ENCODE measurements around the gene ZC2HC1B.

ZC2HC1B gene

DNA sequence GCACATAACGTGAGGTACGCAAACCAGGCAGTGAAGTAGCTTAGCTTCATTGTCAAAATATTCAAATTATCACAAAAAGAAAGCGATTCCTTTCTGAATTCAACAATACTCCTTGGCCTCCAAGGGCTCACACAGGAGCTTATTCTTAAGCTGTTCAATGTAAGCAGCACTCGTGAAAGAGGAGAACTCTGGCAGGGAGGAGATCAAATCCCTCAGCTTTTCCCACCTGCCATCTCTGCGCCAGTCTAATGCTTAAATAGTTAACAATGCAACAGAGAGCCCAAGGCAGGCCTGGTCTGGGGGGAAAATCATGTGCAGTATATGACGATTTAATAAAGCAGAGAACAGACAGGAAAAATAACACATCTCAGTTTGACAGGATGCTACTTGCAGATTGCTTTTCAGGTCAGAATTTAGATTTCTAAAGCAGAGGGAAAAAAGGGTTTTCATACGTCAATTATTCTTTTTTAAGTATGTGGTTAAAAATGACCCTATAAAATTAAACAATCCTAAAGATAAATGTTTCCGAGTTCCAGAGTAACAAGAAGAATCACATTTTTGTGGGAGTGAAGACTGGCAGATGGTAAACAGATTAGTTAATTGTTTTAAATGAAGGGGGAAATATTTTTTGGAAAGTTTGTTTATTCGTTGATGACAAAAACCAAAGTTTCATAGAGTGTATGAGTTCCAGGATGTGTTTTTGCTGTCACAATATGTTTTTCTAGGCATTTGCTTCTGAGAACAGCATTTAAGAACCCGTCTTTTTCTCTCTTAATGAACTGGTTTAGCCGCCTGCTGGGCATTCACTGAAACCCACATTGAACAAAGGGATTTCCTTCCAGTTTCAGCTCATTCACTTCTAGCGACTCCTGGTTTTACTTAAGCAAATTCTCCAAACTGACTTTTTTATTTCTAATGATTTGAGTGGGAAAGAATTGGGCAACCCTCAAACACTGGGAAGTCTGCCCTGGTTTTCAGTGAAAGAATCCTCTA lies 97.9 kb downstream of the ZC2HC1B start:
- DNase-seq (ENCODE audit: low read depth in 3 of 3), result no peak

DNA sequence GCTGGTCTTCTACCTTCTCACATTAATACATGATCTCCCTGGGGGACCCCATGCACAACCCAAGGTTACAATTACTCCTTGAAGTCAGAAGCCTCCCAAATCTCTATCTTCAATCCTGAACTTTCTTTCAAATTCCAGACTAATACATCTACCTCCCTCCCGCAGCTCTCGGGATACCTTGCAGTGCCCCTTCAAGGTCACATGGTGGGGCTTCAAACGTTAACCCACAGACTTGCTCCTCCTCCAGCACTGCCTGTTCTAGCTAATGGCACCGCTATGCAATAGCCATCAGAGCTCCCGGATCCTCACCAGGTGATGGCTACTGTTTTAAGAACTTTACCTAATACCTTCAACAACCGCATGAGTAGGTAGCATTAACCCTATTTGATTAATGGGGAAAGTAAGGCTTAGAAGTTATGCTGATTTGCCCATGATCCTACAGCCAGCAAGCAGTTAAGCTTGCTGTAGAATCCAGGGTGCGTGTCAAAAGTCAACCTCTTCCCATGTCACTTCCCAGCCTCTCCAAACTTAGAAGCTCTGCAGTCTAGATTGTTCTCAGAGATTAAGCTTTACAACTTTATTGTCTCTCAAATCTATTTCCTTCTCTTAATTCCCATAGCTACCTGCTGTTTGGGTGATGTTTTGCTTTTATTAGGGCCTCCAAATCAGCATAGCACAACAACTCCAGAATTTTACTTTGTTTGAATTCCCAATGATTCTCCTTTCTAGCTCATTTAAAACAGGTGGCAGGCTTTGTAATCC lies 99.1 kb downstream of the ZC2HC1B start:
- DNase-seq (ENCODE audit: low read depth in 3 of 3), result no peak

DNA sequence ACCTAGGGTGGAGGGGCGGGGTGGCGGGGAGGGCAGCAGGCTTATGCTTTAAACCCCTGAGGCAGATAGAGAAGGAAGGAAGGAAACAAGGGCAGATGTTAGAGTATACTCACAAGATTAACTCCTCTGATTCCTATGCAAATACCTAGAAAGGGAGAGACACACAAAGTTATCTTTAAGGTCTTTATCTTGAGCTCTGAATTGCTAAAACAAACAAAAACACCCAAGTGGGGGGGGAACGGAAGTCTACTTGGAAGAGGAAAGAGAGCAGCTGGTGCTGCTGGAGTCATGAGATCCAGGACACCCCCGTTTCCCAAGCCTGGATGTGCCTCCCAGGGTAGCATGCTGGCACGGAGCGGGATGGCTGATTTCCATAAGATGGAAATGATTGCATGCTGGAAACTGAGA lies 100.4 kb downstream of the ZC2HC1B start:
- DNase-seq (ENCODE audit: low read depth in 3 of 3), result no peak

DNA sequence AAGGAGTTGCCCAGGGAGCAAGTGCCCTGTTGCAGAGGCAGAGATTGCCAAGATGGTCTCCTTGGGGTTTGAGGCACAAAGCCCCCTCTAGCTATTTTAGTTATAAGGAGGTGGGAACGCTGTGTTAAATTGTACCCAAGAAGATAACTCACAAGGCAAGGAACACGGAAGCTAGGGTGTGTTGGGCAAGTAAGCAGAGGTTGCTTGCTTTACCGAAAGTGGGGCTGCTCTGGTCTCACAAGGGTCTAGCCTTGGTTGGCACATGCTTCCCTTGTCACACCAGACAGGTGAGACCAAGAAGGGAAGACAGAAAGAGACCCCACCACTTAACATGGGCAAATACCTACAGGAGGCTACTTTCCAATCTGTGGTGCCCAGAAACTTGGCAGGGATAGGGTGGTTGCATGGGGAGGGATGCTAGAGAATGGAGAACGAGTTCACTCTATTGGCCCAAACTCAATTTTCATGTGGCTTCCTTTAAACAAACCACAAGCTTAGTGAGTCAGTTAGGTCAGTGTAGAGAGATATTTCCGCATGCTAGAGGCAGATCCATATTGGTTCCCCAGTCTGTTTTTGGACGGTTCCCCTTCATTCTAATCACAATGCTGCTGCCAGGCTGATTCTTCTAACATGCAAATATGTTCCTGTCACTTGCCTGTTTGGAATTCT lies 101.4 kb downstream of the ZC2HC1B start:
- DNase-seq (ENCODE audit: low read depth in 3 of 3), result no peak

DNA sequence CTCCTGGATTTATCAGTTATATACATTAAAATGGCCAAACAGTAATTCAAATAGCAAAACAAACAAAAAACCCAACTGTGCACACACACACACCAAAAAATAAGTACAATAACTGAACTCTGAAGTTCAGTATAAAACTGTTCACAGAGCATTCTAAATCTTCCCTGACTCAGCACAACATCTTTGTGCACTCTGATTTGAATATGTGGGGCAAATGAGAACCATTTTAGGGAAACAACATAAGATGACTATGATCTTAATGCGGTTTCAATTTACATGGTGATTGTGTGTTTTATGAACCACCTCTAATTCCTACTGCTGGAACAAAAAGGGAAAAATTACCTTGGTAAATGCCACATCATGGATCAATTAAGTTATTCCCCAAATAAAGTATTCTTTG lies 102.0 kb downstream of the ZC2HC1B start:
- DNase-seq (ENCODE audit: low read depth in 3 of 3), result no peak

DNA sequence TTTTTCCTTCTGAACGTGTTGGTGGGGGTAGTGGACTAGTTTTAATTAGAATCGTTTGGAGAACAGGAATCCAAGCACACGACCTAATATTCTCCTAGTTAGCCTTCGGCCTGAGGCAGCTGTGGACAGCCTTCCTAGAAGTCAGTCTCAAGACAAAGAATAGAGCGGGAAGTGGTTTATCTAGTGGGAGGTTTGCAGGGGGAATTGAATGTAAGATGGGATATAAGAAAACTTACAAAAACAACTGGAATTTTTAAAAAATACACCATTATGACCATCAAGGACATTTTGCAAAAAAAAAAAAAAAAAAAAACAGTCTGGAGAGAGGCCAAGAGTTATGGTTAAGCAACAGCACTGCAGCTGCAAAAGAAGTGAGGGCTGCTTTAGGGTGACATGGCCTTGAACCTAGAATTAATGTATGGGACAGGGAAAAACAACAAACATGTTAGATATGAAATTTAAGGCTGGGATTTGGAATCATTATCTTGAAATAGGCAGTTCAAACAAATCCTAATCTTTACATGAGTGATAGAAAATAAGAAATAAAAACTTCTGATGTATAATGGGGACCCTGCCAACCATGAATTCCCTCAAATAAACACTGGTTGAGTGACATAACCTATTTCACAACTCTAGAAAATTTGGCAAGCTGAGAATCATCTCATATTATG lies 103.6 kb downstream of the ZC2HC1B start:
- DNase-seq (ENCODE audit: low read depth in 3 of 3), result no peak

DNA sequence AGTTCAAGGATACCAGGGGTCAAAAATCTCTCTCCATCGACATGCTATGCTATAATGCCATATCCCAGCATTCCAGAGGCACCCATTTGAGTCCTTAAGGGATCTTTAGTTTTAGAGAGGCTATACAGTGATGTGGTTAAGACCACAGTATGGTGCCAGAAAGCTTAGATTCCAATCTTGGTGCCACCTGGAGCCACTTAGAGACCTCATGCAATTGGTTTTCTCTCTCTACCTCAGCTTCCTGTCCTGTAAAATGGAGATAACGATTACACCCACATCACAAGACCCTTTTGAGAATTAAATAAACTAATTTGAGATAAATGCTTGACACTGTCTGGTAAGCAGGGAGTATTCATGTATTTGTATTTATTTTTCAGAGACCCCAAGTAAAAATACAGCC lies 104.8 kb downstream of the ZC2HC1B start:
- no peak for DNase-seq (ENCODE audit: low read depth in 3 of 3)

DNA sequence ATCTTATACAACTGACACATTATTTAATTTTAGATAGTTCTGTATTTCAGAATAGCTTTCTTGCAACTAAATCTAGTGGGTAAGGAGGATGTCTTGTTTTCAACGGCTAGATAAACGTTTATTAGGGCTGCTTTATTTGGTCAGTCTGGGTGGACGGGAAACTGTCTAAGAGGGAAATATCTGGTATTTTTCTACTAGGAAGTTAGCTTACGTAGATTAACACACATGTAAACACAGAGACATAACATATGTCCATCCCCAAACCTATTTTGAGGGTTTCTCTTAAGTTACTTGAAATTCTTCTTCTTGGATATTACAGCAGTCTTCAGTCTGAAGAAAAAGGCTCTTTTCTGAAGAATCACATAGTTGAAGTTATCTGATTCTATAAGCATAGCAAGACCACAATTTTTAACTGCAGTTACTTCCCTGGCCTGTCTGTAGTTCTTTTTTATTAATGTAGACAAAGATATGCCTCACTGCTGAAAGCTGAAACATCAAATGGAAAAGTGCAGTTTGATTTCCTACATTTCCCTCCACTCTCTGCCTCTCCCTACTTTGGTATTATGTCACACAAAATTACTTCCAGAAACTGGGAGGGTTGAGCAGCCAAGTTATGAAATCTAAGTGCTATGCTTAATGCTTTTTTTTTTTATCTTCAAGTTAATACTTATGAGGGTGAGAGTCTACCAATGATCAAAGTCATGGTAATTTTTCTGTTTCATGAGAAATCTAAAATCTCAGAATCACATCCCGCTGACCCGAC lies 106.4 kb downstream of the ZC2HC1B start:
- no peak for DNase-seq (ENCODE audit: low read depth in 3 of 3)

DNA sequence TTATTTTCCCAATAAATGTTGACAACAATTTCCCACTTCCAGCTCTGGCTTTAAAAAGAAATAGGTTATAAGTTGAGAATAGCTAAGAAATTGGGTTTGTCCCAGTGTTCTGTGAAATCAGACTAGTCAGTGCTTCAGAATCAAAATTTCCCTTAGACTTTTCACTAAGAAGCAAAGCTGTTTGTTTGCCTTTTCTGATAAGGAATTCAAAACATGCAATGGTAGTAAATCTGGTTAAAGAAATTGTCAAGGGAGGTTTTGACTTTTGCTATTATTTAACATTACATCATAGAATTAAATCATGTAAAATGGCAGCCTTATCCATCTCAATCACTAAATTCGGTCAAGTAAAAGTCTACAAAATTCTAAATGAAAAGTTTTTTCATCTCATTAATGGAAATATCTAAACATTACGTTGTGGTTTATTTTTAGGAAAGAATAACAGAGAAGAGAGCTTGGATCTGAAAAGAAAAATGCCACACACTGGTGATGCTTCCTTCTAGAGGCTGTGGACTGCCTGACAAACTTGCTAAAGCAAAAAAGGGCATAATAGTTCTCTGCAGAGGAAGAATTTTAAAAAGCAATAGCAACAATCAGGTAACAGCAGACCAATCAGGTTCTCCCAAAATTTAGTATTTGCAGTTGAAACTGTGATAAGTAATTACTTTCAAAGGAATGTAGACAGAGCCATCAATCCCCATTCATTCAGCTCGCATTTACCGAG lies 107.4 kb downstream of the ZC2HC1B start:
- no peak for DNase-seq (ENCODE audit: low read depth in 3 of 3)

DNA sequence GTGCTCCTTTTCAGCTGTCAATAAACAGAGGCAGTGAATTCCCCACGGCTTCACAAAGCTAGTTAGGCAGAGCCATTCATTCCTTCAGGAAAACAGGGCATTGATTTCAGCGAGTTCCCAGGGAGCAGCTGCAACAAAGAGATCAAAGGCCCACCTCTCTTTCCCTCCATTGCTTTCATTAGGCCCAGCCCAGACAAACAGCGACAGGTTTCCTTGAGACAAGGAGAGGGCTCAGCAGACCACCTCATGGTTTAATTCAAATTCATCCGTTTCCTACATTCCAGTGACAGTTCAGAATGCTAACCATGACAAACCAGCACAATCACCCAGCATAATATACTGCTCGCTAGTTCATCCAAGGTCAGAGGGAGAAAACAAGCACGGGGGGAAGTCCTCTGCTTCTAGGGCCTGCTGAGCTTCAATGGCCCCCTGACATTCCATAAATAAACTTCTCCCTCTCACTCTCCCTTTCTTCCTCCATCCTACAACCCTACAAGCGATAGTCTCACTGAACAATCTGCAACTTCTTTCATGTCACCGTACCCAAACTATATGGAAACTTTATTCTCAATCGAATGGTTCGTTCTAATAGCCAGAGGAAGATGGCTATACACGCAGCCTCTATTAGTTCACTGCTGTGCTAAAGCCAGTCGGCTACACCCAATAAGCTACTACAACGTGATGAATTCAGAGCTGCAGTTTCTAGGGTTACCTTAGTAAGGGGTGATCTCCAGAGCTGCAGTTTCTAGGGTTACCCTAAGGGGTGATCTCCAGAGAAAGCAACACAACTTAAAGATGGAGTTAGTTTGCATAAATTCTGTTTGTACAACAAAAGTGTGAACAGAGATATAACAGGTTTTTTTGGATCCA lies 109.1 kb downstream of the ZC2HC1B start:
- no peak for DNase-seq (ENCODE audit: low read depth in 3 of 3)

DNA sequence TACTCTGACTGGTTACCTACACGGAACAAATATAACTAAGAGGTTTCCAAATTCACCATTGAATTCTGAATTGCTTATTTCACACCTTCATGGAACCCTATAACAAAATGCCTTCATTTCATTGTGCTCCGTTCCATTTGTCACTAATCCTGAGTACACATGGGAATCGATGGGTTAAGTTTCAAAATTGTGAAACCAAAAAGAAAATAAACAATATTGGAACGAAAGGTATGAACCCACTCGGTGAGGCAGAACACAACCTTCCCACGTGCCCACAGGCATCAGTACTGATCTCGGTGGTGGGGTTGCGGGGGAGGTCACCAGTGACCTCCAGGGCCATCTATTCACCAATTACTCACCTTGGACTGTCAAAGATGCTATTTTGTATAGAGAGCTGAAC lies 109.8 kb downstream of the ZC2HC1B start:
- no peak for DNase-seq (ENCODE audit: low read depth in 3 of 3)

DNA sequence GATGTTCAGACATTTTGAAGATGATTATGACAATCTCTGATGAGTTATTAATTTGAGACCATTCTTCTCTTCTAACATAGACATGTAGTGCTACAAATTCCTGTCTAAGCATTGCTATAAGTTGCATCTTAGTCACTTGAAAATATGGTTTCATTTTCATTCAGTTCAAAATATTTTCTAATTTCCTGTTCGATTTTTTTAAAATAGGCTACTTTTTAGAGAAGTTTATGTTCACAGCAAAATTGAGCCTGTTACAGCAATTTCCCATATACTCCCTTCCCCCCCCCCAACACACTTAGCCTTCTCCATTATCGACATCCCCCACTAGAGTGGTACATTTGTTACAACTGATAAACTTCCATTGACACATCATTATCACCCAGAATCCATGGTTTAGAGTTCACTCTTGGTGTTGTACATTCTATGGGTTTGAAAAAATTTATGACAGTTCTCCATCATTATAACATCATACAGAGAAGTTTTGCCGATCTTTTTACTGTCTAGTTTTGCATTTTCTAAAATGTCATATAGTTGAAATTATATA lies 112.6 kb downstream of the ZC2HC1B start:
- no peak for DNase-seq (ENCODE audit: low read depth in 3 of 3)

DNA sequence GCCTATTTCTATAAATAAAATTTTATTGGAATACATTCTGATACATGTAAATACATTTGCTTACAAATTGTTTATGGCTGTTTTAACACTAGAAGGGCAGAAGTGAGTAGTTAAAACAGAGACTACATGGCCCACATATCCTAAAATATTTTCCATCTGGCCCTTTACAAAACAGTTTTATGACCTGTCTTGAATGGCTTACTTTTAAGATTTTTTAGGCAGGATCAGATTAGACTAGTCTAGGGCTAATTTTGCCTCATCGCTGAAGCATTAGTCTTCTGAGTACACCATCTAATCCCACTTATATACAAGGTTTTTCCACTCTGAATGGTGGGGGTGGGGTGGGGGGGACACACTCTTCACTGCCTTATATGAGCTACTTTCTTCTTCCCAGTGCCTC lies 116.6 kb downstream of the ZC2HC1B start:
- no peak for DNase-seq (ENCODE audit: low read depth in 3 of 3)

DNA sequence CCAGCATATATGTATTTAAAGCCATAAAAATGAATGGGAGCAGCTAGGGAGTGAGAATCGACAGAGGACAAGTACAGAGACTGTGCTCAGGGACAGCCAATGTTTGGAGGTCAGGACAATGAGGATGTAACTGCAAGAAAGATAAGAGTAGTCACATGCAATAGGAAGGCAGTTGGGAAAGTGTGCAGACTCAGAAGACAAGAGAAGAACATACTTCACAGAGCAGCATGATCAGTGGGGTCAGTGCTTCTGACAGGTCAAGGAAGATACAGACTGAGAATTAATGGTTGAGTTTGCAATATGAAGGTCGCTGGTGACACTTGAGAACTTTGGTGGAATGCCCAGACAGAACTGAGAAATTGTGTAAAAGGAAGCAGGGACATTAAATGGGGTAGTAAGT lies 118.7 kb downstream of the ZC2HC1B start:
- no peak for DNase-seq (ENCODE audit: low read depth in 3 of 3)

DNA sequence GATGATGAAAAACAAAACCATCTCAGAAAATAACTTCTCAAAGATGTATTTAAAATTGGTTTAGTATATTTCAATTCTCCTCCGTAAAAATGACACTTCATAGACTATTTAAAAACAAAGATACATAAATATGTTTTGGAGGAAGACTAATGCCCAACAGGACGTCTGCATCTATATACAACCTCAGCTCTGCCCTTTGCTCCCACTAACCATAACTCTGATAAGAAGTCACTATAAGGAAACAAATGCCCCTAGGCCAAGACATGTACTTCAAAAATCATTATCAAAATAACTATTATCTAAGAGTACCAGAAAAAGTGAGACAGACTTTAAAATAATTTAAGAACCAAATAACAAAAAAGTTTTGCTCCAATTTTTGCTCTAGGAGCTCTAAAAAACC lies 120.4 kb downstream of the ZC2HC1B start:
- DNase-seq (ENCODE audit: low read depth in 3 of 3), result no peak

DNA sequence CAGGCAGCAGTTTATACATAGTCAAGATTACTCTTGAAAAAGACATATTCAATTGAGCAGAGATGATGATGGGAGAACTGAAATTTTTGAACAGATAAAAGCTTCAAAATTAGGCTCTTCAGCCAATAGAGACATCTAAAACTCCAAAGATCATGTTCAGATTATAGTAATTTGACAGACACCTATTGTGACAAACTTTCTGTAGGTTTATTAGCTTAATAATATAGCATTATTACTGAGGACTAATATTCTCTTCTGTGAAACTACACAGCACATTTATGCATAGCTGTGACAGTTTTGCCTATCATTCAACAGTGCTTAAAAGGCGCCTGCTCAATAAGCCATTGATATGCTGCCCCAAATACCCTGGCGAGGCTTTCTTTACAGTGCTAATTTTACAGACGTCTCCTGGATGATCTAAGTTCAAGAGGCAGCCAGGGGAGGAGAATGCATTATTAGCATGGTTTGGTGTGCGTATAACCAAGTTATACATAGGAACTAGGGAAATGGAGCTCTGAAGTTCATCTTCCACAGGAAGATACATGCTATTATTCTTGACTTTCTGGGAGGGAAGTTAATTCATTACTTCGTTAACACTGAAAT lies 122.3 kb downstream of the ZC2HC1B start:
- DNase-seq (ENCODE audit: low read depth in 3 of 3), result no peak
